GM21381 (cell line): ENCODE measurements around the gene LVRN.
"Not testable (repeated sequence)": the region's sequence is repeated elsewhere in the genome, so short reads cannot be mapped to it uniquely, and the experiment has no call there.

Experiments used
- ATAC-seq: cut with Tn5 transposase; IDR thresholded peaks from one replicate; pipeline ENCODE4 v1.9.1; 2021; ENCODE audit warnings: mild to moderate bottlenecking, moderate library complexity; ENCODE audit not compliant: unreplicated experiment

The LVRN gene, protein sequence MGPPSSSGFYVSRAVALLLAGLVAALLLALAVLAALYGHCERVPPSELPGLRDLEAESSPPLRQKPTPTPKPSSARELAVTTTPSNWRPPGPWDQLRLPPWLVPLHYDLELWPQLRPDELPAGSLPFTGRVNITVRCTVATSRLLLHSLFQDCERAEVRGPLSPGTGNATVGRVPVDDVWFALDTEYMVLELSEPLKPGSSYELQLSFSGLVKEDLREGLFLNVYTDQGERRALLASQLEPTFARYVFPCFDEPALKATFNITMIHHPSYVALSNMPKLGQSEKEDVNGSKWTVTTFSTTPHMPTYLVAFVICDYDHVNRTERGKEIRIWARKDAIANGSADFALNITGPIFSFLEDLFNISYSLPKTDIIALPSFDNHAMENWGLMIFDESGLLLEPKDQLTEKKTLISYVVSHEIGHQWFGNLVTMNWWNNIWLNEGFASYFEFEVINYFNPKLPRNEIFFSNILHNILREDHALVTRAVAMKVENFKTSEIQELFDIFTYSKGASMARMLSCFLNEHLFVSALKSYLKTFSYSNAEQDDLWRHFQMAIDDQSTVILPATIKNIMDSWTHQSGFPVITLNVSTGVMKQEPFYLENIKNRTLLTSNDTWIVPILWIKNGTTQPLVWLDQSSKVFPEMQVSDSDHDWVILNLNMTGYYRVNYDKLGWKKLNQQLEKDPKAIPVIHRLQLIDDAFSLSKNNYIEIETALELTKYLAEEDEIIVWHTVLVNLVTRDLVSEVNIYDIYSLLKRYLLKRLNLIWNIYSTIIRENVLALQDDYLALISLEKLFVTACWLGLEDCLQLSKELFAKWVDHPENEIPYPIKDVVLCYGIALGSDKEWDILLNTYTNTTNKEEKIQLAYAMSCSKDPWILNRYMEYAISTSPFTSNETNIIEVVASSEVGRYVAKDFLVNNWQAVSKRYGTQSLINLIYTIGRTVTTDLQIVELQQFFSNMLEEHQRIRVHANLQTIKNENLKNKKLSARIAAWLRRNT

DNA sequence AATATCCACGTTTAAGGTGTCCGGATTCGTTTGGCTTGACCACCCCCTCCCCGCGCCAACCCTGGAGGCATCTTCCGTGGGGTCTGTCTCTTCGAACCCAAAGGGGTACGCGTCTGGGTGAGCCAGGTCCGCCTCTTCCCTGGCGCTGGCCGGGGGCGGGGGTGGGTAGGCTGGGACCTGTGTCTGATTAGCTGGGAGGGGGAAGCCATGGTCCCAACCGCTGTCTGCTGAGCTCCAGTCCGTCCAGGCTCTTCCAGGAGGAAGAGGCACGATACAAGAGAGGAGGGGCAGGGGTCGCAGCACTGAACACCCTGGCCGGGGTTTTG is at the start of gene LVRN:
Gene LVRN, plus strand, starts transcription at position 237 of the 326 bp plus-strand sequence. CDS start 143 bp downstream, outside the sequence.
- no peak for ATAC-seq

DNA sequence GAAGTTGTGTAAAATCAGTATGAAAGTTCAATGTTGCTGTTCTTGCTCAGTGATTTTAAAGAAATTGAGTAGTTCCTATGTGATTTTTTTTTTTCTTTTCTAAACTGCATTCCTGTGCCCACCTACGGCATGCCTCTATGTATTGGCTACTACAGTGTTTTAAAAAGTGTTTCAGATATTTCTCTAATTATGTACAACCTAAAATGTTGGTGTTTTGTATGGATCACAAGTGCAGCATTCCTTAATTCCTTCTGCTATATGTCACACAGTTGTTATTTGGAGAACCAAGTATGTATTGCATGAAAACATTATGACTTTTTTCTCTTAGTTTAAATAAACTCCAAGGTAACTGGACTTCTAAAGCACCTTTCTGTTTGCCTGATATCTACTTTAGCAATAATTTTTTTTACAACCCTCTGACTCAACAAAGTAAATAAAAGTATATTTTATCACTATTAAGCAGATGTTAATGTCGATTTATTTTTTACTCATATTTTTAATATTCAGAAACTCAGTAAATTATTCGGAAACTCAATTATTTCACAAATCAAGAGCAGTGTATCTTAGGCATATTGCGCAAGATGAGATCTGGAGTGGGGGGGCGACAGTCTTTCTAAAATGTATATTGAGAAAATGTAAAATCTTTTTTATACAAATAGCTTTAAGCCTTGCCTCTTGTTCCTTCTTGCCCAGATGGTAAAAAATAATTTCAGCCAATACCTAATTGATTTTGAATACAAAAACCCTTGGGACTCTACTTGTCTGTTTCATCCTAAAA is 48.5 kb upstream of the LVRN start:
- not testable (repeated sequence) for ATAC-seq

GRCh38 chr5:115920171-115920725 is 42.0 kb upstream of the LVRN start:
- no peak for ATAC-seq

DNA sequence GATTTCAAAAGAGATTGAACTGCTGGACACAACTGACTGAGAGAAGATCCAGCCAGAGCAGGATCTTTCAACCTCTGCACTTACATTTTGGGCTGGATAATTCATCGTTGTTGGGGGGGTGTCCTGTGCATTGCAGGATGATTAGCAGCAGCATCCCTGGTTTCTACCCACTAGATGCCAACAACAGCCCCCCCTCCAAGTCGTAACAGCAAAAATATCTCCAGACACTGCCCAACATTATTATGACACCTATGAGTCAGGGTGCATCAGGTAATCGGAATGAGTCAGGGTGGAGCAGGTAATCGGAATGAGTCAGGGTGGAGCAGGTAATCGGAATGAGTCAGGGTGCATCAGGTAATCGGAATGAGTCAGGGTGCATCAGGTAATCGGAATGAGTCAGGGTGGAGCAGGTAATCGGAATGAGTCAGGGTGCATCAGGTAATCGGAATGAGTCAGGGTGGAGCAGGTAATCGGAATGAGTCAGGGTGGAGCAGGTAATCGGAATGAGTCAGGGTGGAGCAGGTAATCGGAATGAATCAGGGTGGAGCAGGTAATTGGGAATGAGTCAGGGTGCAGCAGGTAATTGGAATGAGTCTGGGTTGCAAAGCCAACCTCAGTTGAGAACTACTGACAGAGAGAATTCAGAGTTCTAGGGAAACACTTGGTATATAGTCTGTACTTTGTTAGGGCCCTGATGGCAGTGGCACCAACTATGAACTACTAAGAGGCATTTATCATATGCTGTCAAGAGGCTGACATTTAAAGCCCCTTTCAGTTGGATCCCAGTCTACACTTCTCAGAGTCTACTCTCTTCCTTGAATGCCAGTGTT is 33.5 kb upstream of the LVRN start:
- not testable (repeated sequence) for ATAC-seq

DNA sequence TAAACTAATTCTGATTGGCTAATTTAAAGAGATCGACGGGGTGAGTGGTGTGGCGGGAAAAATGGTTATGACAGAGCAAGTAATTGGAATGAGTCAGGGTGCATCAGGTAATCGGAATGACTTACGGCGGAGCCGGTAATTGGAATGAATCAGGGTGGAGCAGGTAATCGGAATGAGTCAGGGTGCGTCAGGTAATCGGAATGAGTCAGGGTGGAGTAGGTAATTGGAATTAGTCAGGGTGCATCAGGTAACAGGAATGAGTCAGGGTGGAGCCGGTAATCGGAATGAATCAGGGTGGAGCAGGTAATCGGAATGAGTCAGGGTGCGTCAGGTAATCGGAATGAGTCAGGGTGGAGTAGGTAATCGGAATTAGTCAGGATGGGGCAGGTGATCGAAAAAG is 32.1 kb upstream of the LVRN start:
- not testable (repeated sequence) for ATAC-seq

DNA sequence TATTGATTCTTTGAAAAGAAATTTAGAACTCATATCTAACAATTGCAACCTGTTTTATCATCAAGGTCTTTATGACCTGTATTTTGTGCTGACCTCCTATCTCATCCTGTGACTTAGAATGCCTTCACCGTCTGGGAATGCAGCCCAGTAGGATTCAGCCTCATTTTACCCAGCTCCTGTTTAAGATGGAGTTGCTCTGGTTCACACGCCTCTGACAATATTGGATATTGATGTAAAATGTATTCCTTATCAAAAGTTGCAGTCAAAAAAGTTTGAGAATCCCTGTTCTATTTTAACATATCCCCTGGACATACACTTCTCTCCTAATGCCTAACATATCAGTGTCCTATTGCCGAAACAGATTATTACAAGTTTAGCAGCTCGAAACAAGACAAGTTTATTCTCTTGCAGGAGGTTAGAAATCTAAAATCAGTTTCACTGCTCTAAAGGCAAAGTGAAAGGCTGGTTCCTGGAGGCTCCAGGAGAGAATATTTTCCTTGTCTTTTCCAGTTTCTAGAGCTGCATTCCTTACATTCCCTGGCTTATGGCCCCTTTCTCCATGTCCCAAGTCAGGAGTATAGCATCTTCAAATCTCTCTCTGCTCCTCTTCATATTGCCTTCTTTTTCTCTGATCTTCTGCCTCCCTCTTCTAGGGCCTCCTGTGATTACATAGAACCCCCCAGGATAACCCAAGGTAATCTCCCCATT is 31.5 kb upstream of the LVRN start:
- no peak for ATAC-seq

DNA sequence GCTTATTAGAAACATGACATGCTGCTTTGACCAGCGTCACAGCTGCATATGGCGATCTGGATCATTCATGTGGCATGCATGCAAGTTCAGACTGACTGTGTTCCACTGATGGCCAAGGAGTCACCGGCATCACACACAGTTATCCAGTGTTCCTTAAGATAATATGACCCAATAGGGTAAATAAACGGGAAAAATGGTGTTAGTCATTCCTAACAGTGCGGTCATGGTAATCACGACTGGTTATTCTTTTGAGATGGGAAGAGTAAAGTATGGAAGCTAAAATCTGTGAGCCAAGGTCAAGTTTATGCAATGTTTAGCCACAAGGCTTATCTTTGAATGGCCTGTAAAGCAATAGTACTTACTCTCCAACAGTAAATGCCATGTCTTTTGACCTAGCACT is 29.3 kb upstream of the LVRN start:
- ATAC-seq = no peak

GRCh38 chr5:115934388-115934974 is 27.8 kb upstream of the LVRN start:
- ATAC-seq = no peak

- no peak for ATAC-seq
Measured at GRCh38 chr5:115936031-115936430, 26.2 kb upstream of the LVRN start.

- ATAC-seq = no peak
Measured at GRCh38 chr5:115939059-115939458, 23.2 kb upstream of the LVRN start.

DNA sequence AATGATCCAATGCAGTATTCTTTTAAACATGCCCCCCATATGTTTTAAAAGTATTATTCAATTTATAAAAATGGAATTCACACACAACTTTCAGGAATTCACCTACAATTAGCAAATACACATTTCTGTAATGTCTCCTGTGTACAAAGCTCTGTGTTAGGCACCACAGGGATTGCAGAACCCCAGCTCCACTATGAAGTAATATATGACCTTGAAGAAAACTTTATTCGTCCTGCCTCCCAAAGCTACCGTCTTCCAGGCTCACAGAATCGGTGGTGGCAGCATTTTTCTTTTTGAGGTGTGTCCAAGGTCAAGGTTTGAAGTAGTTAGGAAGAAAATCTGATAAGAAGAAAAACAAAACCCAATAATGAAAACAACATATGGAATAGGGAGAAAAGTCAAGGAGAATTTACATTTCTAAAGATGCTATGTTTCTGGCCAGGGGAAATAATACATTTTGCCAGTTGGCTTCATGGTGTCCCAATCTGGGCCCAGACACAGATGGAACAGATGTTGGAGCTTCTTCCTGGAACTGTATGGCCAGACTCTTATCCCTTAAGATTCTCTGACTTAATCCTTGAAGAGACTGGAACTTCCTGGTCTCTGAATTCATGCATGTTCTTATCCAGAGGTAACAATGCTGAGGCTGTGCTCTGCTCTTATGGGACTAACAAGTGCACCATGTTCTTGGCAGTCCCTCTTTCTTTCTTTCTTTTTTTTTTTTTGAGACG is 22.0 kb upstream of the LVRN start:
- ATAC-seq = no peak

- ATAC-seq = no peak
Measured at GRCh38 chr5:115941051-115941675, 21.1 kb upstream of the LVRN start.

- ATAC-seq = no peak
Measured at GRCh38 chr5:115944501-115944900, 17.8 kb upstream of the LVRN start.

GRCh38 chr5:115946655-115947054 is 15.6 kb upstream of the LVRN start:
- no peak for ATAC-seq

DNA sequence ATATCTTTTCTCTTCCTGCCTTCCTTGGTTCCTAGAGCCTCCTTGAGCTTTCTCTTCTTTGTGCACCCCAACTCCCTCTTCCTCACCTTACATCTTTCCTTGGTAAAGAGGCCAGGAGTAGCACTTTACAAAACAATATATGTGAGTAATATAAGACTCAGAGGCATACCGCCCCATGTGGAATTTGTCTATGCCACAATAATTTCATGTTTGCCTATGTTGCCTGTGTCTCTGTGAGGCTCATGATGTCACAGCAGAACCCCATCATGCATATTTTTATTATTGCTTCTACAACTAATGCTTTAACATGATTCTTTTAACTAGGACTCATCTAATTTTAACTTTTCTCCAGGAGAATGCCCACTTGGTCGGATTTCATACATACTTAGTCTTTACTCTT is 15.0 kb upstream of the LVRN start:
- ATAC-seq = no peak

DNA sequence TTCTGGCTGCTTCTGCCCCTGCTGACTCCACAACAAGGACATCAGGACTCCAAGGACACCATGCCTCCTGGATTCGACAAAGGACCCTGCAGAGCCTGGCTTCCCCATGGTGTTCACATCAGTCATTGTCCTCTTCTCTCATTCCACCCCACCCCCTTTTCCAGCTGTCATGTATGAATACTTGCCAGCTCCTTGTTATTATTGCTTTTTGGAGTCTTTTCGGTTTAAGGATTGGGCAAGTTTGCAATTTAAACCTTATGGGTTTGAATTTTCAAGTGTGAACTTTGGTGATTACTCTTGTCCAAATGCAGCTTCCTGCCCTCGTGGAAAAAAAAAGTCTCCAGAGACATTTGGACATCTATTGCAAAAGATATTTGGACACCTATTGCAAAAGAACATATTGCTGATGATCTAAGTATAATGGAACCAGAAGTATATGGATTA is 14.2 kb upstream of the LVRN start:
- no peak for ATAC-seq

DNA sequence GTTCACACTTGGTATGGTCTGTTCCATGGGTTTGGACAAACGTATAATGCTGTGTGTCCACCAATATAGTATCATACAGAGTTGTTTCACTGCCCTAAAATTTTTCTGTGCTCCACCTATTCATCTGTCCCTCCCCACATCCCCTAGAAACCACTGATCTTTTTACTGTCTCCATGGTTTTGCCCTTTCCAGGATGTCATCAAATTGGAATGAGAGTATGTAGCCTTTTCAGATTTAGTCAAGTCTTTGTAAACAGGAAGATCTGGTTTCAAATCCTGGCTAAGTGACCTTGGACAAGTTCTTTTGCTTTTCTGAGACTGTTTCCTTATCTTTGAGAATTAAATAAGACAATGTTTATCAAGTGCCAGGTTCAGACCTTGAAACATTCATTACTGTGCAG is 13.2 kb upstream of the LVRN start:
- ATAC-seq = no peak

- no peak for ATAC-seq
Measured at GRCh38 chr5:115952588-115952987, 9.7 kb upstream of the LVRN start.
